NT2/D1 (cell line): Measurements from ENCODE around the gene EPHA8.

Experiments
- DNase-seq: peaks from one replicate; pipeline ENCODE4 v3.0.0-alpha.2; 2011; ENCODE audit warnings: low read depth, low spot score
- H3K27me3 ChIP-seq: 2 replicates; pipeline ENCODE4 v1.6.0; 2011; ENCODE audit warnings: mild to moderate bottlenecking; ENCODE audit not compliant: insufficient read length, insufficient read depth
- H3K36me3 ChIP-seq: 2 replicates; pipeline ENCODE4 v1.6.1; 2011; ENCODE audit warnings: mild to moderate bottlenecking, low read length, mixed read lengths; ENCODE audit not compliant: insufficient read depth, insufficient read length
- H3K4me1 ChIP-seq: 2 replicates; pipeline ENCODE4 v1.5.1; 2011; ENCODE audit not compliant: insufficient read depth, insufficient read length
- H3K4me3 ChIP-seq: 2 replicates; pipeline ENCODE4 v1.5.1; 2011; ENCODE audit warnings: low read depth; ENCODE audit not compliant: insufficient read length
- H3K9ac ChIP-seq: 2 replicates; pipeline ENCODE4 v1.6.0; 2011; ENCODE audit warnings: low read depth; ENCODE audit not compliant: insufficient read length
- H3K9me3 ChIP-seq: 2 replicates; pipeline ENCODE4 v1.5.1; 2011; ENCODE audit warnings: mild to moderate bottlenecking, low read length; ENCODE audit not compliant: insufficient read depth
- SUZ12 ChIP-seq: IDR thresholded peaks from 2 replicates; pipeline ENCODE4 v1.6.1; 2011; ENCODE audit not compliant: insufficient read length, insufficient read depth; ENCODE audit errors: extremely low read depth
- YY1 ChIP-seq: IDR thresholded peaks from 2 replicates; pipeline ENCODE4 v1.6.1; 2011; ENCODE audit not compliant: insufficient read length, insufficient read depth
- ZNF274 ChIP-seq: IDR thresholded peaks from 2 replicates; pipeline ENCODE4 v1.6.1; 2011; ENCODE audit warnings: mild to moderate bottlenecking, low read depth, low read length

EPHA8 gene

GRCh38 chr1:22625262-22625925 lies 62.1 kb downstream of the EPHA8 start:
- Histone ChIP-seq H3K27me3 (no peaks in the 10 kb centered on the region), H3K4me3 (no peak overlapping the region), H3K36me3 (no peaks in the 10 kb centered on the region), H3K9me3 (no peaks in the 10 kb centered on the region), H3K4me1 (peaks cover 5% of the 10 kb centered on the region), H3K9ac (no peak overlapping the region)
- TF ChIP-seq ZNF274, result no peak
- no peak for TF ChIP-seq SUZ12
- TF ChIP-seq YY1, result no peak
- DNase-seq, result no peak

- no peak overlapping the region for H3K9ac ChIP-seq
- DNase-seq, result no peak
- H3K27me3 ChIP-seq, result no peaks in the 10 kb centered on the region
- TF ChIP-seq ZNF274 (no peak), SUZ12 (no peak)
- H3K9me3 ChIP-seq, result no peaks in the 10 kb centered on the region
- peak overlapping the region; percentile 9 for H3K4me3 ChIP-seq
- peaks cover 5% of the 10 kb centered on the region for H3K4me1 ChIP-seq
- no peaks in the 10 kb centered on the region for H3K36me3 ChIP-seq
Measured at GRCh38 chr1:22626237-22627157, 63.2 kb downstream of the EPHA8 start.

- no peaks in the 10 kb centered on the region for H3K36me3 ChIP-seq
- no peak for DNase-seq
- H3K9ac ChIP-seq, result no peak overlapping the region
- peaks cover 5% of the 10 kb centered on the region for H3K4me1 ChIP-seq
- no peak overlapping the region for H3K4me3 ChIP-seq
- H3K9me3 ChIP-seq, result no peaks in the 10 kb centered on the region
- no peaks in the 10 kb centered on the region for H3K27me3 ChIP-seq
- TF ChIP-seq SUZ12, result no peak
- TF ChIP-seq ZNF274, result no peak
- no peak for TF ChIP-seq YY1
Measured at GRCh38 chr1:22627331-22627730, 64.0 kb downstream of the EPHA8 start.

- DNase-seq, result peak; percentile 9
- Histone ChIP-seq H3K9me3 (no peaks in the 10 kb centered on the region), H3K27me3 (no peaks in the 10 kb centered on the region), H3K9ac (no peak overlapping the region), H3K4me3 (no peak overlapping the region), H3K36me3 (no peaks in the 10 kb centered on the region), H3K4me1 (peaks cover 5% of the 10 kb centered on the region)
- TF ChIP-seq SUZ12, result no peak
- no peak for TF ChIP-seq ZNF274
- TF ChIP-seq YY1, result no peak
Measured at GRCh38 chr1:22628698-22629444, 65.6 kb downstream of the EPHA8 start.

- no peak overlapping the region for H3K9ac ChIP-seq
Measured at GRCh38 chr1:22629886-22630285, 66.6 kb downstream of the EPHA8 start.

GRCh38 chr1:22633697-22634463 lies 70.6 kb downstream of the EPHA8 start:
- Histone ChIP-seq H3K4me3 (no peak overlapping the region), H3K27me3 (no peaks in the 10 kb centered on the region), H3K9me3 (peaks cover 12% of the 10 kb centered on the region; the same call in 1 of the 2 replicates), H3K36me3 (no peaks in the 10 kb centered on the region), H3K9ac (no peak overlapping the region), H3K4me1 (peaks cover under 1% of the 10 kb centered on the region)
- TF ChIP-seq SUZ12, result no peak
- TF ChIP-seq ZNF274, result no peak
- no peak for DNase-seq

More at GRCh38 chr1:22629886-22630285, 66.6 kb downstream of the EPHA8 start:
- peak; percentile 48 for DNase-seq
- Histone ChIP-seq H3K36me3 (no peaks in the 10 kb centered on the region), H3K9me3 (peaks cover 7% of the 10 kb centered on the region; the same call in 1 of the 2 replicates), H3K4me3 (no peak overlapping the region), H3K27me3 (no peaks in the 10 kb centered on the region), H3K4me1 (peaks cover 3% of the 10 kb centered on the region)
- TF ChIP-seq YY1 (no peak), SUZ12 (no peak), ZNF274 (no peak)
